GM10248 (cell line): ENCODE results near the gene RDM1.

Experiments used
- CTCF ChIA-PET: fragments of 300-600 bp; sonication (Branson Sonifier 250); formaldehyde crosslinking; extraction: SDS; loops from one replicate; lab custom pipeline; 2021; ENCODE audit warnings: antibody characterized with exemption; lab: Yijun Ruan, JAX
- POLR2A ChIA-PET: fragments of 350-650 bp; sonication (Branson Sonifier 250); formaldehyde crosslinking; extraction: SDS; loops from one replicate; lab custom pipeline; 2020; ENCODE audit warnings: antibody characterized with exemption; lab: Yijun Ruan, JAX
- DNase-seq: peaks from one replicate; pipeline ENCODE4 v3.0.0; 2012; ENCODE audit errors: extremely low spot score
- TF ChIP-seq, protein P1 (sequence below): IDR thresholded peaks from 2 replicates; pipeline ENCODE4 v1.5.1; 2012; ENCODE audit warnings: mild to moderate bottlenecking, low read depth; ENCODE audit errors: extremely low read depth, missing control alignments, control extremely low read depth

Gene RDM1

DNA sequence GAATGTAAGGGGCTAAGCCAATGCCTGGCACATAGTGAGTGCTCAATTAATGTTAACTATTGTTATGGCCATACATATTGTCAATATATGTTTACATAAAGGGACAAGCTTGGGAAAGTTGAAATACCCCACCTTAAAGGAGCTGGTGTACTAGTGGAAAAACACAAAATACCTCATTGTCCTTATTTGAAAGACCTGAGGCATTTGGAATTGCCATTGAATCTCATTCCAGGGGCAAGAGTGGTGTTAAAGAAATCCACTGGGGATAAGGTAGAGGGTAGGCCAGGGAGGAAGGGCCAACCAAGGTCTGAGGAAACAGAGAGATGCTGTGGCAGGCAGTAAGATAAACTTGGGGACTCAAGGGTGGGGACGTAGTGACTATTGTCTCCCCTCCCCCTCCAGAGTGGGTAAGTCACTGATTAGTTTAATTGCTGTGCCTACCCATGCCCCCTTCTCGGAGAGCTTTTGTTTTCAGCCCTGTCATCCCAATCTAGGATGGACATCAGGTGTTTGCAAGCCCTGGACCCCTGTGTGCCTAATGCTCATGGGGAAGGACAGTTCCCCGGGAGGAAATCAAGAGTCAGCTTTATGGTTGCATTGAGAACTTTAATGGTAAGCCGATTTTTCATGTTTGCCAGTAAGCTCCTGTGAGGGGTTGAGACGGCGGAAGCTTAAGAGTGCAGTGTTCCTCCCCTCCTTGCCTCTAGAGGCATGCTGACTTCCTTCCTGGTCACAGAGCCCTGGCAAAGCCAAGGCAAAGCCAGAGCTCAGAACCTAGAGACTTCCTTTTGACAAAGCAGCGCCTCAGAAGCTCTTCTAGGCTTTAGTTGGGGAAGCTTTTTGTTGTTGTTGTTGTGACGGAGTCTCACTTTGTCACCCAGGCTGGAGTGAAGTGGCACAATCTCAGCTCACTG is 59.4 kb downstream of the RDM1 start:
- ChIA-PET POLR2A (interaction anchor here (0.7 to 2.5 kb wide), 2 partner anchors 9 to 611 kb away, joined by 4 to 12 read pairs; partner anchors contain the start of gene CCL5), CTCF (interaction anchor here (0.8 to 4.9 kb wide), 9 partner anchors 8 to 278 kb away, joined by 3 to 30 read pairs (median 4); partner anchors contain the start of gene CCL5)
- TF ChIP-seq, protein P1, sequence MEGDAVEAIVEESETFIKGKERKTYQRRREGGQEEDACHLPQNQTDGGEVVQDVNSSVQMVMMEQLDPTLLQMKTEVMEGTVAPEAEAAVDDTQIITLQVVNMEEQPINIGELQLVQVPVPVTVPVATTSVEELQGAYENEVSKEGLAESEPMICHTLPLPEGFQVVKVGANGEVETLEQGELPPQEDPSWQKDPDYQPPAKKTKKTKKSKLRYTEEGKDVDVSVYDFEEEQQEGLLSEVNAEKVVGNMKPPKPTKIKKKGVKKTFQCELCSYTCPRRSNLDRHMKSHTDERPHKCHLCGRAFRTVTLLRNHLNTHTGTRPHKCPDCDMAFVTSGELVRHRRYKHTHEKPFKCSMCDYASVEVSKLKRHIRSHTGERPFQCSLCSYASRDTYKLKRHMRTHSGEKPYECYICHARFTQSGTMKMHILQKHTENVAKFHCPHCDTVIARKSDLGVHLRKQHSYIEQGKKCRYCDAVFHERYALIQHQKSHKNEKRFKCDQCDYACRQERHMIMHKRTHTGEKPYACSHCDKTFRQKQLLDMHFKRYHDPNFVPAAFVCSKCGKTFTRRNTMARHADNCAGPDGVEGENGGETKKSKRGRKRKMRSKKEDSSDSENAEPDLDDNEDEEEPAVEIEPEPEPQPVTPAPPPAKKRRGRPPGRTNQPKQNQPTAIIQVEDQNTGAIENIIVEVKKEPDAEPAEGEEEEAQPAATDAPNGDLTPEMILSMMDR: no peak

DNA sequence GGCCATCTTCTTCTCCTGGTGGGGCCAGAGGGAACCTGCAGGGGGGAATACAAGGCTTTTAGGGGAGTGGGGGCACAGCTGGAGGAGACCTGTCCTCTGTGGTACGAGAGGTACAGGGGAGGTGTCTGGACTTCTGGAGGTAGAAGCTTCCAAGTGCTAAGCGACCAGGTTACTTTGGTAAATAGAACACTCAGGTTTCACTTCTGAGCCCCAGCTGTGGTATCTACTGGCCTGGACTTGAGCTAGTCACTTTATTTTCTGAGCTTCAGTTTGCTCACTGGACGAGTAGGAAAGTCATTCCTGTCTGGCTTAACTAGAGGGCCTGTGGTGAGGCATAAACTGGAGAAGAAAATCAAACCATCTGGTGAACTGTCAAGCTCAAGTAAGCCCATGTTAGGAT is 61.8 kb downstream of the RDM1 start, which contains the start of gene HEATR9:
HEATR9 (minus strand) TSS at position 155 of the 400 bp plus-strand sequence; CDS start at position 6, 149 bp downstream.
- TF ChIP-seq, protein P1: no peak
- ChIA-PET CTCF (interaction anchor here (0.9 to 4.9 kb wide), 6 partner anchors 12 to 50 kb away, joined by 3 to 30 read pairs (median 4); no protein-coding TSS in a partner anchor), POLR2A (no interaction called here)
- DNase-seq: no peak

More for the DNA sequence above, 59.4 kb downstream of the RDM1 start:
- DNase-seq: no peak
